ENCODE measurements around the gene TRIM40. TPM values are rescaled to one million over a fixed set of nuclear protein-coding genes. Genes with fewer than 3 reads are reported as not detected.

The TRIM40 gene
- total and polyA plus RNA-seq, 2 of the 13 experiments (the other 11 are each of a cell fraction or from before 2014, with no cell fraction given): 0.58 TPM; not detected in 1

DNA sequence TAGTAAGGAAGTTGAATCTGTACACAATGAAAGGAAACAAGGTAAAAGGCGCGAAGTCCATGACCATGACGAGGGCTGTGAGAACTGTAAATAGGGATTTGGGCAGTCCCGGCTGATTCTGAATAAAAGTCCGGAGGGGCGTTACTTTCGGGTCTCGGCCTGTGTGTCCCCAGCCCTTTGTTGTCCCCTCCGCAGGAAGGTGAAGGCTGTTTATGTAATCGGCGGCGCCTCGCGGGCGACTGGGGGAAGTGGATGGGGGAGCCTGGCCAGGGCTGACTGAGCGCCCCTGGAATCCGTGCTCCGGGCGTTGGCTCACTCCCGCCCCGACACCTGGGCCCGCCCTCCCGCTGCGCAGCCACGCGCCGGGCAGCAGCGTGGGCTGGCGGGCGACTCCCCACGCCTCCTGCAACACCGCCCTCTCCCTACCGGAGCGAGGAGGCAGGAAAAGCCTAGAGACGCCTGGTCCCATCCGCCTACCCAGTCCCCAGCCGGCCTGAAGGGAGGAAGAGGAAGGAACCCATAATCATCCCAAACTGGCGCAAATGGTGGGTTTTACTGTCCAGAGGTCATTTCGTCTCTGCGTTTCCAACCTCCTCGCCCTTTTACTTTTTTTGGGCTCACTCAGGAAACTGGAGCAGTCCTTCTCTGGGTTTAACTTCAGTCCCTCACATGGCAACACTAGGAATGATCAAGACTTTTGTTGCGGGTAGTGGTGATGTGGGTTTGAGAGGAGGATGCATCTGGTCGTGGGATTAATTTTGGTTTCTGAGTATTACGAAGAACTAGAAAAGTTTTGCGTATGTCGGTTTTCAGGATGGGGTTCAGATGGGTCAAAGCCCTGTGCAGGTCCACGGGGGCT, 35.1 kb upstream of the TRIM40 start (continued):
- TF ChIP-seq, protein P1, sequence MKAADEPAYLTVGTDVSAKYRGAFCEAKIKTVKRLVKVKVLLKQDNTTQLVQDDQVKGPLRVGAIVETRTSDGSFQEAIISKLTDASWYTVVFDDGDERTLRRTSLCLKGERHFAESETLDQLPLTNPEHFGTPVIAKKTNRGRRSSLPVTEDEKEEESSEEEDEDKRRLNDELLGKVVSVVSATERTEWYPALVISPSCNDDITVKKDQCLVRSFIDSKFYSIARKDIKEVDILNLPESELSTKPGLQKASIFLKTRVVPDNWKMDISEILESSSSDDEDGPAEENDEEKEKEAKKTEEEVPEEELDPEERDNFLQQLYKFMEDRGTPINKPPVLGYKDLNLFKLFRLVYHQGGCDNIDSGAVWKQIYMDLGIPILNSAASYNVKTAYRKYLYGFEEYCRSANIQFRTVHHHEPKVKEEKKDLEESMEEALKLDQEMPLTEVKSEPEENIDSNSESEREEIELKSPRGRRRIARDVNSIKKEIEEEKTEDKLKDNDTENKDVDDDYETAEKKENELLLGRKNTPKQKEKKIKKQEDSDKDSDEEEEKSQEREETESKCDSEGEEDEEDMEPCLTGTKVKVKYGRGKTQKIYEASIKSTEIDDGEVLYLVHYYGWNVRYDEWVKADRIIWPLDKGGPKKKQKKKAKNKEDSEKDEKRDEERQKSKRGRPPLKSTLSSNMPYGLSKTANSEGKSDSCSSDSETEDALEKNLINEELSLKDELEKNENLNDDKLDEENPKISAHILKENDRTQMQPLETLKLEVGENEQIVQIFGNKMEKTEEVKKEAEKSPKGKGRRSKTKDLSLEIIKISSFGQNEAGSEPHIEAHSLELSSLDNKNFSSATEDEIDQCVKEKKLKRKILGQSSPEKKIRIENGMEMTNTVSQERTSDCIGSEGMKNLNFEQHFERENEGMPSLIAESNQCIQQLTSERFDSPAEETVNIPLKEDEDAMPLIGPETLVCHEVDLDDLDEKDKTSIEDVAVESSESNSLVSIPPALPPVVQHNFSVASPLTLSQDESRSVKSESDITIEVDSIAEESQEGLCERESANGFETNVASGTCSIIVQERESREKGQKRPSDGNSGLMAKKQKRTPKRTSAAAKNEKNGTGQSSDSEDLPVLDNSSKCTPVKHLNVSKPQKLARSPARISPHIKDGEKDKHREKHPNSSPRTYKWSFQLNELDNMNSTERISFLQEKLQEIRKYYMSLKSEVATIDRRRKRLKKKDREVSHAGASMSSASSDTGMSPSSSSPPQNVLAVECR (CRISPR knock-in tag; IDR thresholded peaks at IDR 0.05; ENCODE audit: borderline replicate concordance): peak; percentile 87
- TF ChIP-seq SP140L (CRISPR knock-in tag; IDR thresholded peaks at IDR 0.05; ENCODE audit: borderline replicate concordance): no peak
- no peak for TF ChIP-seq IKZF1 (IDR thresholded peaks at IDR 0.05)
- TF ChIP-seq KDM5B (CRISPR knock-in tag; IDR thresholded peaks at IDR 0.05; ENCODE audit: borderline replicate concordance): peak; percentile 86; the same call in 1 of the 2 replicates
- TF ChIP-seq, protein P2, sequence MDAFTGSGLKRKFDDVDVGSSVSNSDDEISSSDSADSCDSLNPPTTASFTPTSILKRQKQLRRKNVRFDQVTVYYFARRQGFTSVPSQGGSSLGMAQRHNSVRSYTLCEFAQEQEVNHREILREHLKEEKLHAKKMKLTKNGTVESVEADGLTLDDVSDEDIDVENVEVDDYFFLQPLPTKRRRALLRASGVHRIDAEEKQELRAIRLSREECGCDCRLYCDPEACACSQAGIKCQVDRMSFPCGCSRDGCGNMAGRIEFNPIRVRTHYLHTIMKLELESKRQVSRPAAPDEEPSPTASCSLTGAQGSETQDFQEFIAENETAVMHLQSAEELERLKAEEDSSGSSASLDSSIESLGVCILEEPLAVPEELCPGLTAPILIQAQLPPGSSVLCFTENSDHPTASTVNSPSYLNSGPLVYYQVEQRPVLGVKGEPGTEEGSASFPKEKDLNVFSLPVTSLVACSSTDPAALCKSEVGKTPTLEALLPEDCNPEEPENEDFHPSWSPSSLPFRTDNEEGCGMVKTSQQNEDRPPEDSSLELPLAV (CRISPR knock-in tag; conservative IDR thresholded peaks at IDR 0.05; ENCODE audit: low read depth): no peak
- no peak for TF ChIP-seq SMARCC2 (IDR thresholded peaks at IDR 0.05)
- TF ChIP-seq, protein P3, sequence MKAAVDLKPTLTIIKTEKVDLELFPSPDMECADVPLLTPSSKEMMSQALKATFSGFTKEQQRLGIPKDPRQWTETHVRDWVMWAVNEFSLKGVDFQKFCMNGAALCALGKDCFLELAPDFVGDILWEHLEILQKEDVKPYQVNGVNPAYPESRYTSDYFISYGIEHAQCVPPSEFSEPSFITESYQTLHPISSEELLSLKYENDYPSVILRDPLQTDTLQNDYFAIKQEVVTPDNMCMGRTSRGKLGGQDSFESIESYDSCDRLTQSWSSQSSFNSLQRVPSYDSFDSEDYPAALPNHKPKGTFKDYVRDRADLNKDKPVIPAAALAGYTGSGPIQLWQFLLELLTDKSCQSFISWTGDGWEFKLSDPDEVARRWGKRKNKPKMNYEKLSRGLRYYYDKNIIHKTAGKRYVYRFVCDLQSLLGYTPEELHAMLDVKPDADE (CRISPR knock-in tag; IDR thresholded peaks at IDR 0.05): no peak
- no peak for TF ChIP-seq ZNF460 (CRISPR knock-in tag; IDR thresholded peaks at IDR 0.05; ENCODE audit: borderline replicate concordance)
- TF ChIP-seq, protein P4, sequence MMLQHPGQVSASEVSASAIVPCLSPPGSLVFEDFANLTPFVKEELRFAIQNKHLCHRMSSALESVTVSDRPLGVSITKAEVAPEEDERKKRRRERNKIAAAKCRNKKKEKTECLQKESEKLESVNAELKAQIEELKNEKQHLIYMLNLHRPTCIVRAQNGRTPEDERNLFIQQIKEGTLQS (CRISPR knock-in tag; IDR thresholded peaks at IDR 0.05): peak; percentile 58
- no peak for TF ChIP-seq MBNL3 (CRISPR knock-in tag; conservative IDR thresholded peaks at IDR 0.05)
- TF ChIP-seq ZBTB8A (CRISPR knock-in tag; IDR thresholded peaks at IDR 0.05; ENCODE audit: borderline replicate concordance, low read depth): no peak; the same call in 1 of the 2 replicates
- TF ChIP-seq NFYB (CRISPR knock-in tag; IDR thresholded peaks at IDR 0.05): no peak
- no peak for TF ChIP-seq SNRNP70 (IDR thresholded peaks at IDR 0.05; ENCODE audit: low read depth, low read length)
- TF ChIP-seq PAF1 (CRISPR knock-in tag; IDR thresholded peaks at IDR 0.05): no peak
- TF ChIP-seq, protein P5, sequence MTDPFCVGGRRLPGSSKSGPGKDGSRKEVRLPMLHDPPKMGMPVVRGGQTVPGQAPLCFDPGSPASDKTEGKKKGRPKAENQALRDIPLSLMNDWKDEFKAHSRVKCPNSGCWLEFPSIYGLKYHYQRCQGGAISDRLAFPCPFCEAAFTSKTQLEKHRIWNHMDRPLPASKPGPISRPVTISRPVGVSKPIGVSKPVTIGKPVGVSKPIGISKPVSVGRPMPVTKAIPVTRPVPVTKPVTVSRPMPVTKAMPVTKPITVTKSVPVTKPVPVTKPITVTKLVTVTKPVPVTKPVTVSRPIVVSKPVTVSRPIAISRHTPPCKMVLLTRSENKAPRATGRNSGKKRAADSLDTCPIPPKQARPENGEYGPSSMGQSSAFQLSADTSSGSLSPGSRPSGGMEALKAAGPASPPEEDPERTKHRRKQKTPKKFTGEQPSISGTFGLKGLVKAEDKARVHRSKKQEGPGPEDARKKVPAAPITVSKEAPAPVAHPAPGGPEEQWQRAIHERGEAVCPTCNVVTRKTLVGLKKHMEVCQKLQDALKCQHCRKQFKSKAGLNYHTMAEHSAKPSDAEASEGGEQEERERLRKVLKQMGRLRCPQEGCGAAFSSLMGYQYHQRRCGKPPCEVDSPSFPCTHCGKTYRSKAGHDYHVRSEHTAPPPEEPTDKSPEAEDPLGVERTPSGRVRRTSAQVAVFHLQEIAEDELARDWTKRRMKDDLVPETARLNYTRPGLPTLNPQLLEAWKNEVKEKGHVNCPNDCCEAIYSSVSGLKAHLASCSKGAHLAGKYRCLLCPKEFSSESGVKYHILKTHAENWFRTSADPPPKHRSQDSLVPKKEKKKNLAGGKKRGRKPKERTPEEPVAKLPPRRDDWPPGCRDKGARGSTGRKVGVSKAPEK (CRISPR knock-in tag; IDR thresholded peaks at IDR 0.05; ENCODE audit: borderline replicate concordance): no peak
- peak; percentile 96 for TF ChIP-seq ZNF274 (CRISPR knock-in tag; IDR thresholded peaks at IDR 0.05)
- TF ChIP-seq ZNF749 (CRISPR knock-in tag; IDR thresholded peaks at IDR 0.05; ENCODE audit: borderline replicate concordance): 0 out of 2 replicates have a peak, but pooled peaks have one; percentile 63
- TF ChIP-seq SMYD3 (CRISPR knock-in tag; IDR thresholded peaks at IDR 0.05): no peak

Measured in HepG2 (cell line).